GM19238 (cell line): Measurements from ENCODE around the gene USP38.
"Not testable (repeated sequence)": the region's sequence is repeated elsewhere in the genome, so short reads cannot be mapped to it uniquely, and the experiment has no call there.

Source experiments
- DNase-seq: peaks from one replicate; pipeline ENCODE4 v3.0.0; 2011; ENCODE audit warnings: low spot score; ENCODE audit not compliant: insufficient read length

The USP38 gene

GRCh38 chr4:143203577-143203976, 18.9 kb downstream of the USP38 start:
- DNase-seq = no peak

GRCh38 chr4:143207555-143207954, 22.8 kb downstream of the USP38 start:
- no peak for DNase-seq

GRCh38 chr4:143212566-143212965, 27.8 kb downstream of the USP38 start:
- no peak for DNase-seq

GRCh38 chr4:143215873-143216272, 31.2 kb downstream of the USP38 start:
- DNase-seq = no peak

GRCh38 chr4:143224255-143224654, 39.5 kb downstream of the USP38 start:
- DNase-seq = no peak

- DNase-seq = no peak
These were observed 40.5 kb downstream of the USP38 start for GRCh38 chr4:143225167-143225566.

GRCh38 chr4:143230683-143231082, 46.0 kb downstream of the USP38 start:
- DNase-seq = no peak

GRCh38 chr4:143232277-143232676, 47.6 kb downstream of the USP38 start:
- DNase-seq = no peak

GRCh38 chr4:143234153-143234552, 49.4 kb downstream of the USP38 start:
- DNase-seq = no peak

- DNase-seq = not testable (repeated sequence)
These were observed 52.5 kb downstream of the USP38 start for GRCh38 chr4:143237195-143237594.

- DNase-seq = no peak
These were observed 56.4 kb downstream of the USP38 start for GRCh38 chr4:143240939-143241679.

GRCh38 chr4:143241892-143242291, 57.2 kb downstream of the USP38 start:
- DNase-seq = no peak

GRCh38 chr4:143243041-143243440, 58.3 kb downstream of the USP38 start:
- no peak for DNase-seq

GRCh38 chr4:143246977-143247376, 62.3 kb downstream of the USP38 start:
- DNase-seq = no peak

- DNase-seq = no peak
These were observed 63.1 kb downstream of the USP38 start for GRCh38 chr4:143247866-143248265.

GRCh38 chr4:143248827-143249226, 64.1 kb downstream of the USP38 start:
- DNase-seq = no peak

GRCh38 chr4:143250617-143251016, 65.9 kb downstream of the USP38 start:
- no peak for DNase-seq

GRCh38 chr4:143251348-143251747, 66.6 kb downstream of the USP38 start:
- no peak for DNase-seq

GRCh38 chr4:143251779-143252178, 67.1 kb downstream of the USP38 start:
- DNase-seq = no peak

- DNase-seq = no peak
These were observed 67.8 kb downstream of the USP38 start for GRCh38 chr4:143252478-143252877.

- DNase-seq = no peak
These were observed 68.4 kb downstream of the USP38 start for GRCh38 chr4:143253166-143253565.

- DNase-seq = no peak
These were observed 69.9 kb downstream of the USP38 start for GRCh38 chr4:143254491-143255226.

GRCh38 chr4:143256456-143256855, 71.7 kb downstream of the USP38 start:
- no peak for DNase-seq
